ENCODE measurements around the gene IFI6. TPM values are rescaled to one million over a fixed set of nuclear protein-coding genes. Genes with fewer than 3 reads are reported as not detected.
A peak's percentile ranks its signal among the peaks of the same experiment; 100 is the strongest.

The IFI6 gene
- total and polyA plus RNA-seq, 2 donors (not counting 1 experiment from before 2014, with no cell fraction given): 11.7 to 12.0 TPM

DNA sequence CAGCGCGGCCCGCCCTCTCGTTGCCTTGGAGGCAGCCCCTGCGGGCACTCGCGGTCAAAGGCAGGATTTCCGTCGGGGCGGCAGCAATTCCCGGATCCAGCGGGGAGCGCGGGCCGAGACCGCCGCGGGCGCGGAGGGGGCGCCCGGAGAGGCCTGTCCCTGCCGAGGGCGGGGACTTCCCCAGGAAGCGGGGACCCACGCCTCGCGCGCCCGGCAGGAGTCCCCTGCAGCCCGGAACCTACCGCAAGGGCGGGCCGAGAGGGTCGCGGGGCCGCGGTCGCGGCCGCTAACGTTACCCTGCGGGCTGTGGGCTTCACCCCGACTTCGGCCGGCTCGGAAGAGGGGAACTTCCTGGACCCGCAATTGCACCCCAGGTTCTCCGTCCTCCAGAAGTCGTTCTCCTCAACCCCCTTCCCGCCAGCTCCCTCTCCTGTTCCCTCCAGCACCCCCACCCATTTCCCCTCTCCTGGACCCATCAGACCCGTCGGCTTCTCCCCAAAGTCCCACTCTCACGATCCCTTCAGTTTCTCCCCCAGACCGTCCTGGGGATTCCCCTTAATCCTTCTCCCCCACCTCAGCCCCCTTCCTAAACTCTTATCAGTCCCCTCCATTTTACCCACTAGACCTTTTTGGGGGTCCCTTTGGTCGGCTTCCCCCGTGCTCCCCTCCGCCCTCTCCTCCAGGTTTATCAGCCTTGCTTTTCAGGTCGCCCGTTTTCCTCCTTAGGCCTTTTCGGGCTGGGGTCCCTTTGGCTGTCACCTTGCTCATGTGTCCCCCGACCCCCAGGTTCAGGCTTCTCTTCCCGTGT, 37.6 kb downstream of the IFI6 start:
- Histone ChIP-seq H3K4me3 (ENCODE audit: control extremely low read depth in 1 of 5, extremely low read depth in 1 of 5, insufficient read depth in 1 of 5, low read depth in 2 of 5, low read length in 4 of 5) (peak overlapping the region; percentile 68 to 78 (median 72)), H3K9me3 (ENCODE audit: control extremely low read depth in 1 of 3, control insufficient read depth in 2 of 3, insufficient read depth in 1 of 3, low read length in 2 of 3) (peaks cover 0 to 8% (median 0%) of the 10 kb centered on the region in 3 donors), H3K27me3 (replicated peaks in 1 of 4; ENCODE audit: control extremely low read depth in 1 of 4, control insufficient read depth in 3 of 4, insufficient read depth in 4 of 4, low read length in 3 of 4) (no peaks in the 10 kb centered on the region), H4K20me1 (ENCODE audit: control insufficient read depth, insufficient read depth, low read length, poor library complexity, severe bottlenecking) (no peaks in the 10 kb centered on the region), H2AFZ (ENCODE audit: insufficient read depth, low read depth, low read length, poor library complexity, severe bottlenecking) (peak overlapping the region; percentile 74), H3K9ac (ENCODE audit: low read length) (peak overlapping the region; percentile 77), H3K4me2 (replicated peaks; ENCODE audit: low read depth, low read length, poor library complexity, severe bottlenecking) (peak overlapping the region; percentile 95), H3K27ac (ENCODE audit: low read length in 2 of 2) (peak overlapping the region; percentile 90), H3K36me3 (replicated peaks in 1 of 2; ENCODE audit: control extremely low read depth in 1 of 2, control insufficient read depth in 1 of 2, extremely low read depth in 1 of 2, insufficient read depth in 2 of 2, low read length in 1 of 2) (no peaks in the 10 kb centered on the region), H3K4me1 (ENCODE audit: control insufficient read depth in 2 of 2, insufficient read depth in 2 of 2, low read length in 2 of 2) (peaks cover 71 to 96% of the 10 kb centered on the region in 2 donors), H3K79me2 (ENCODE audit: control insufficient read depth, insufficient read depth, low read length) (peaks cover 12% of the 10 kb centered on the region)
- Mint-ChIP-seq H3K4me3 (peak overlapping the region; percentile 88), H3K27me3 (no peaks in the 10 kb centered on the region), H3K9me3 (ENCODE audit: insufficient read depth) (no peaks in the 10 kb centered on the region), H3K4me1 (peaks cover 81% of the 10 kb centered on the region), H3K27ac (peak overlapping the region; percentile 94)
- CTCF ChIA-PET: interaction anchor here (1.5 to 2.6 kb wide), 3 partner anchors 9 to 29 kb away, joined by 4 to 7 read pairs (median 7); no protein-coding TSS in a partner anchor
- TF ChIP-seq CTCF (IDR thresholded peaks at IDR 0.05) (no peak), EZH2 (IDR thresholded peaks at IDR 0.05; ENCODE audit: borderline replicate concordance, insufficient read depth, low read depth, low read length, poor library complexity, severe bottlenecking) (no peak)
- ATAC-seq (ENCODE audit: low read depth): peak; percentile 12
- POLR2A ChIA-PET: interaction anchor here (1.2 to 6.1 kb wide), 2 partner anchors 9 to 26 kb away, joined by 6 to 55 read pairs; no protein-coding TSS in a partner anchor
- WGBS (ENCODE audit: insufficient coverage): 1% methylated on average over 63 of the region's 63 CpGs
- DNase-seq: peak; percentile 74
- intact Hi-C loops (cut with micrococcal nuclease): no loop called here

Measured in B cell (primary cell).